Activated gamma-delta T cell treated with anti-CD3 and anti-CD28 coated beads, Interleukin-2, amount 50 U/mL, for 16 hours (primary cell): Measurements from ENCODE around the gene LRRC27.
"Not testable (repeated sequence)": the region's sequence is repeated elsewhere in the genome, so short reads cannot be mapped to it uniquely, and the experiment has no call there.

Source experiments
- DNase-seq: peaks from one replicate; pipeline ENCODE4 v3.0.0-alpha.2; 2020; ENCODE audit warnings: low read depth

Gene LRRC27

GRCh38 chr10:132374612-132375011, 42.6 kb downstream of the LRRC27 start:
- no peak for DNase-seq

- DNase-seq = no peak
Measured at GRCh38 chr10:132375116-132375794, 43.3 kb downstream of the LRRC27 start.

GRCh38 chr10:132375795-132376297, 43.9 kb downstream of the LRRC27 start:
- no peak for DNase-seq

GRCh38 chr10:132376394-132376851, 44.4 kb downstream of the LRRC27 start:
- DNase-seq = no peak

- DNase-seq = no peak
Measured at GRCh38 chr10:132377326-132377725, 45.3 kb downstream of the LRRC27 start.

- DNase-seq = not testable (repeated sequence)
Measured at GRCh38 chr10:132379026-132379425, 47.0 kb downstream of the LRRC27 start.

- DNase-seq = not testable (repeated sequence)
Measured at GRCh38 chr10:132380986-132381385, 49.0 kb downstream of the LRRC27 start.

GRCh38 chr10:132381741-132382140, 49.7 kb downstream of the LRRC27 start:
- no peak for DNase-seq

- DNase-seq = no peak
Measured at GRCh38 chr10:132382231-132382922, 50.4 kb downstream of the LRRC27 start.

- no peak for DNase-seq
Measured at GRCh38 chr10:132383101-132383500, 51.1 kb downstream of the LRRC27 start.

- DNase-seq = no peak
Measured at GRCh38 chr10:132383751-132384196, 51.8 kb downstream of the LRRC27 start.

GRCh38 chr10:132384618-132385388, 52.8 kb downstream of the LRRC27 start:
- DNase-seq = no peak

- DNase-seq = no peak
Measured at GRCh38 chr10:132385389-132385667, 53.3 kb downstream of the LRRC27 start.

- no peak for DNase-seq
Measured at GRCh38 chr10:132385721-132386418, 53.9 kb downstream of the LRRC27 start.

- DNase-seq = no peak
Measured at GRCh38 chr10:132386419-132386831, 54.4 kb downstream of the LRRC27 start.

- not testable (repeated sequence) for DNase-seq
Measured at GRCh38 chr10:132386896-132387295, 54.9 kb downstream of the LRRC27 start.

GRCh38 chr10:132387764-132388210, 55.8 kb downstream of the LRRC27 start:
- DNase-seq = peak; percentile 64

- no peak for DNase-seq
Measured at GRCh38 chr10:132388891-132389432, 57.0 kb downstream of the LRRC27 start.

GRCh38 chr10:132389433-132390169, 57.6 kb downstream of the LRRC27 start:
- no peak for DNase-seq

GRCh38 chr10:132390170-132390920, 58.4 kb downstream of the LRRC27 start:
- DNase-seq = no peak
